Right ventricle myocardium inferior (tissue), 1 donor: ENCODE data around the gene NPR3. TPM values are rescaled to one million over a fixed set of nuclear protein-coding genes. Genes with fewer than 3 reads are reported as not detected.

ENCODE experiments used
- ATAC-seq: fragments of 200-7000 bp; cut with Tn5 transposase; one replicate; pipeline ENCODE4 v1.9.1; 2020; ENCODE audit warnings: mild to moderate bottlenecking, moderate library complexity
- DNase-seq: peaks from one replicate; pipeline ENCODE4 v3.0.0; 2021; ENCODE audit errors: missing footprints
- intact Hi-C: fragments of 100-400 bp; cut with DNase I; formaldehyde crosslinking; loops from one replicate; pipeline ENCODE4 v1.11.0; 2022
- total RNA-seq: library from RNA; stranded (reverse); fragmentation: NEBNext Ultra II Directional; extraction: Animal tissue kit (Norgen Biotek cat#: 25700); gene quantifications from one replicate; pipeline ENCODE4 v1.2.1, GENCODE V29; 2021
- donor health status: DM: no; HTN: yes; CAD: no; lungs with severe emphysema.

The NPR3 gene
- total RNA-seq, 1 donor from 2014 or later: 10.6 TPM

DNA sequence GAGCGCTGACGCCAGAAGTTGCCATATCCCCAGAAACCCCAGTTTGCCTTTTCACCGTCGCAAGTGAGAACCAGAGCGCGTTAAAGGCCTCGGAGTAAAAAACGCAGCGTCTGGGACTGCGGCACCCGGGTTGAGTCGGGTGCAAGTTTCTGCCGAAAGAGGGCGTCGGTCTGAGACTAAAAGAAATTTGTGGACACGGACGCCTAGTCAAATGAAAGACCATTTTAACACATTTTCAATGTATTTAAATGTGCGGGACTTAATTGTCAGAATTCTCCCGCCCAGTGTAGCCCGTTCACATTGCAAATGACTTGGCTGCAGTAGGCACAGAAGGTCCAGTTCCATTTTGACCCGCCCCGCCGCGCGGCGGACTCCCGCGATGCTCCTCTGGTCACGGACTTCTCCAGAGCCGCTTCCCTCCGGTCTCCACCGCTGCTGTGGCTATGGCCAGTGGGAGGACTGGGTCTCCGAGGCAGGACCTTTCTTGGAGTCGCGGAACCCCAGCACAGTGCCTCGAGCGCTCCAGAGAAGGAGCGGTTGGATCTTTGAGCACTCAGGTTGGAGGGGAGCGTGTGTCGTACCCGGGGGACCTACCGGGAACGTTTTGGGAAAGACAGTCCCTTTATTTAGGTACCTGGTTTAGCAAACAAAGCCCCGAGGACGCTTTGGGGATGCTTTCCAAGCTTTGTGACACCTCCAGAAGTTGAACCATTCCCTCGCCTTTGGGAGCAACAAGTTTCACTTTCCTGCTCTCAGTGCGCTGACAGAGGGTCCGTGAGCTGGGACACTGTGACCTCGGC is 1.2 kb upstream of the NPR3 start:
- ATAC-seq (peak; percentile 68), DNase-seq (peak; percentile 78)
- intact Hi-C loops: loop anchor here (2.0 to 5.0 kb wide), 4 partner anchors 142 to 712 kb away; no protein-coding TSS in a partner anchor

DNA sequence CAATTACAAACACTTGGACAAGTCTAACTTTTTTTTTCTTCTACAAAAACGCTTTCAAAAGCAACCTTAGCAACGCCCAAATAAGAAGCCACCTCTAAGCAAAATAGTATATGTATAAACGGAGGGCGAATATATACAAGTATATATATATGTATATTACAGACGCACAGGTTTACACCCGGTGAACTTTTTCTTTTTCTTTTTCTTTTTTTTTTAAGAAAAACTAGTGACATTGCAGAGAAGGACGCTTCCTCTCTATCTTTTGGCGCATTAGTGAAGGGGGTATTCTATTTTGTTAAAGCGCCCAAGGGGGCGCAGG is 200 bp downstream of the NPR3 start:
- intact Hi-C loops: loop anchor here (5.0 kb wide), 3 partner anchors 141 to 711 kb away; no protein-coding TSS in a partner anchor
- ATAC-seq (no peak), DNase-seq (no peak)

DNA sequence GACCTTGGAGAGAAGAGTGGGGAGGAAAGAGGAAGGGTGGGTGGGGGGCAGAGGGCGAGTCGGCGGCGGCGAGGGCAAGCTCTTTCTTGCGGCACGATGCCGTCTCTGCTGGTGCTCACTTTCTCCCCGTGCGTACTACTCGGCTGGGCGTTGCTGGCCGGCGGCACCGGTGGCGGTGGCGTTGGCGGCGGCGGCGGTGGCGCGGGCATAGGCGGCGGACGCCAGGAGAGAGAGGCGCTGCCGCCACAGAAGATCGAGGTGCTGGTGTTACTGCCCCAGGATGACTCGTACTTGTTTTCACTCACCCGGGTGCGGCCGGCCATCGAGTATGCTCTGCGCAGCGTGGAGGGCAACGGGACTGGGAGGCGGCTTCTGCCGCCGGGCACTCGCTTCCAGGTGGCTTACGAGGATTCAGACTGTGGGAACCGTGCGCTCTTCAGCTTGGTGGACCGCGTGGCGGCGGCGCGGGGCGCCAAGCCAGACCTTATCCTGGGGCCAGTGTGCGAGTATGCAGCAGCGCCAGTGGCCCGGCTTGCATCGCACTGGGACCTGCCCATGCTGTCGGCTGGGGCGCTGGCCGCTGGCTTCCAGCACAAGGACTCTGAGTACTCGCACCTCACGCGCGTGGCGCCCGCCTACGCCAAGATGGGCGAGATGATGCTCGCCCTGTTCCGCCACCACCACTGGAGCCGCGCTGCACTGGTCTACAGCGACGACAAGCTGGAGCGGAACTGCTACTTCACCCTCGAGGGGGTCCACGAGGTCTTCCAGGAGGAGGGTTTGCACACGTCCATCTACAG is 760 bp downstream of the NPR3 start:
- intact Hi-C loops: loop anchor here (5.0 kb wide), 3 partner anchors 140 to 710 kb away; no protein-coding TSS in a partner anchor
- DNase-seq (no peak), ATAC-seq (peak; percentile 15)

DNA sequence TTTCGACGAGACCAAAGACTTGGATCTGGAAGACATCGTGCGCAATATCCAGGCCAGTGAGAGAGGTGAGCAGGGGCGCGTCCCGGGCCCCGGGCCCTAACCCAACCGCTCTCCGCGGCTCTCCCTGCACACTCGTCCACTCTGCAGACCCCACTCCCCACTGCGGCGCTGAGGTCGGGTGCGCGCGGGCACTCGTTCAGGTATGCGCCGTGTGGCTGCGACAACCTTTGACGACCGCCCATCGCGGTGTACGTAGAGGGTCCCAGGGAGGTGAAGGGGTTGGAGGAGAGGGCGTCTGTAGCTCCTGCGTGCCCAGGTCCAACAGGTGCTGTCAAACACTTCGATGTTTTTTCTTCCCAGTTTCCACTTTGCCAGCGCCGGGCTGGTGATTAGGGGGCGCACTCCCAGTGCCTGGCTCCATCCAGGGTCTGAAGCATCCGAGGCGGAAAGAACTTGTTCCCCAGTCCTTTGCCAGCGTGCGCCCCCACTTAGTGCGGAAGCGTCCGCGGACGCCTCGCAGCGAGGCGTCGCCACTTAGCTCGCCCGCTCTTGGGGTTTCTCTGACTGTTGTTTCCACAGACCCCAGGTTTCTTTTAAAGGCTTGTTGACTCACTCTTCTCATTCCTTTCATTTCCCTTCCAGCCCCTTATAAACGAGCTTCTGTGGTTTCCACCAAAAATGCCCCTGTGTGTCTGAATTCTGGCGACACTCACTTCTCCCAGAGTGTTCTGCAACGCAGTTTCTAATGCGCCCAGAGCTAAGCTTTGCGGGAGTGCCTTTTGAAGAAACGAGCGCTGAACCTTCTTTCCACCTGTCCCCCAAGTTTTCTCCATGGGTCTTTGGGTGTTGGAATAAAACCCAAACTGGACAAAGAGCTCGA is 1.6 kb downstream of the NPR3 start:
- intact Hi-C loops: loop anchor here (5.0 kb wide), 3 partner anchors 140 to 710 kb away; no protein-coding TSS in a partner anchor
- no peak for DNase-seq
- no peak for ATAC-seq

DNA sequence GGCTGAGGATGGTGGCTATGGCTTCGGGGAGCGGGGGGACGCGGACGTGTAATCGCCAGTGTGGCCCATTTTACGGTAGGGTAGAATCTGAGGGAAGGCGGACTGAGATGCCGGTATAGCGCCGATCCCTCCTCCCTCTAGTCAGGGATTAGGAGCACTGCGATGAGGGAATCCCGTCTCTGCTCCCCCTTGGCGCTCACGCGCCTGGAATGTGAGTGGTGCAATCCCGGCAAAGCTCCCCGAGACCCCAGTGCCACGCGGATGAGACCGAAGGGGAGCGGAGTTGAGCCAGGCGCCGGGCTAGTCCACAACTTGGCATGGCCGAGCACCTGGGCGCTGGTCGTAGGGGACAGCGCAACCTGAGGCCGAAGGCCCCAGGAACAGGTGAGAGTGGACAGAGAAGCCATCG is 2.2 kb downstream of the NPR3 start:
- intact Hi-C loops: loop anchor here (5.0 kb wide), 3 partner anchors 139 to 709 kb away; no protein-coding TSS in a partner anchor
- ATAC-seq (no peak), DNase-seq (no peak)

DNA sequence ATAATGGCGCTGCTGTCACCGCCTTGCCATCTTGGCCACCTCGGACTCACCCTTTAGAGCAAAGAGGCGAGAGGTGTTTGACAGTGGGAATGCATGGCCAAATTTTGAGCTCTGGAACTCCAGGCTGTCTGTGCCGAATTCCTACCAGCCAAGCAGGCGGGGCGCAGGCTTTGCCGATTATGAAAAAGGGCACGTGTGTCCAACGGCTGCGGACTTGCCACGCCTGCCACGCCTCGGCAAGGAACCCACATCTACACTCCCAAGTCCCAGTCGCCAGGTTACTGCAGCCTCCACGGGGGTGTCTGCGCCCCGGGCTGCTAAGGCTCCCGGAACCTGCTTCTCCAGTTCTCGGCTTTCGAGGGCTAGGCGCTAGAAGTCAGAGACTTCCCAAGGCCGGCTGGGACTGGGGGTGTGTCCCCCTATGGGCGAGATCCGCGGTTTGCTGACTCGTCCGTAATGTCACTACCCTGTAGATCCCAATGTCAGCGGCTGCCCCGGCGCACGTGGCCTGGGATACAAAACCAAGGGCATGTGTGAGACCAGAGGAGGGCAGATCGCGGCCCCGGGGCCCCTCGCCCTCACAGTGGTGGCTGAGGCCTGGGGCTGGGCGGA is 2.8 kb downstream of the NPR3 start:
- no peak for ATAC-seq
- intact Hi-C loops: loop anchor here (5.0 kb wide), 3 partner anchors 138 to 708 kb away; no protein-coding TSS in a partner anchor

DNA sequence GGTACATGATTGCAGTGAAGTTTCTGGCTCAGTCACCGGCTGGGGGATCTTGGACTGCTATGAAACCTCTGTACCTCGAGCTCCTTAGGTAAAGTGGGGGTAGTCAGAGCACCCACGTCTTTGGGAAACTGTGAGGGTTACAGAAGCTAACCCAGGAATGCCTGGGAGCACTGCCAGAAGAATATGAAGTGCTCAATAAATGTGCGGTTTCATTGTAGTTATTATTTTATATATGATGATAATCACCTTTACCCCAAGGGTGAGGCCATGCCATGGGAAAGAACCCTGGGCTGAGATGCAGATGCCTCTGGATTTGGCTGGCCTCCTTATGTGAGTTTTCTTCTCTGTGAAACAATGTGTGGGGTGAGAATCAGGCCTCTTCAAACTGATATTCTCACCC is 3.7 kb downstream of the NPR3 start:
- ATAC-seq: no peak
- intact Hi-C loops: loop anchor here (5.0 kb wide), 3 partner anchors 137 to 707 kb away; no protein-coding TSS in a partner anchor
- DNase-seq: no peak

More for the DNA sequence above, 2.8 kb downstream of the NPR3 start:
- no peak for DNase-seq

DNA sequence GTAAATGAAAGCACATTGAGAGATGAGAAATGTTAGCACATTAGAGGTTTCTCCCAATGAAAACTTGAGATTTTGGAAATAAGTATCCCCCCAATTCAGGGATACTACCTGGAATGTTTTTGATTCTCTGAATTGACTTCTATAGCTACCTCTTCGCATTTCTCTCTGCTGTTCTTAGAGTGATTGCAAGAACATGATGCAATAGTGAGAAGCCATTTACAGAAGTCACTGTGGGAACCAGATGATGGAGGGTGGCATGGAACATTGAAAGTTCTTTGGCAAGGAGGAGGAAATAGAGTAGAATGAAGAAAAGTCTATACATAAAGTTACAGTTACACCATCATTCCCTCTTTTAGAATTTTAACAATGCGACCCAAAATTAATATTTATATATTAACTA is 9.2 kb downstream of the NPR3 start:
- DNase-seq: no peak
- intact Hi-C loops: no loop called here
- ATAC-seq: no peak

DNA sequence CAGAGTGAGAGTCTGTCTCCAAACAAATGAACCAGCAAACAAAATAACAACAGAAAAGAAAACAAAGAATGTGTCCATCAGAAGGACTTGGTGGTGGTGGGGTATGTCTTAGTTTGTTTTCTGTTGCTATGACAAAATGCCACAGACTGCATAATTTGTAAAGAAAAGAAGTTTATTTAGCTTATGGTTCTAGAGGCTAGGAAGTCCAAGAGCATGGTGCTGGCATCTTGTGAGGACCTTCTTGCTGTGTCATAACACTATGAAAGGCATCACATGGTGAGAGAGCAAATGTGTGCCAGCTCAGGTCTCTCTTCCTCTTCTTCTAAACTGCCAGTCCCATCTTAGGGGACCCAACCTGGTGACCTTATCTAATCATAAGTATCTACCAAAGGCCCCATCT is 10.5 kb downstream of the NPR3 start:
- no peak for ATAC-seq
- intact Hi-C loops: no loop called here

DNA sequence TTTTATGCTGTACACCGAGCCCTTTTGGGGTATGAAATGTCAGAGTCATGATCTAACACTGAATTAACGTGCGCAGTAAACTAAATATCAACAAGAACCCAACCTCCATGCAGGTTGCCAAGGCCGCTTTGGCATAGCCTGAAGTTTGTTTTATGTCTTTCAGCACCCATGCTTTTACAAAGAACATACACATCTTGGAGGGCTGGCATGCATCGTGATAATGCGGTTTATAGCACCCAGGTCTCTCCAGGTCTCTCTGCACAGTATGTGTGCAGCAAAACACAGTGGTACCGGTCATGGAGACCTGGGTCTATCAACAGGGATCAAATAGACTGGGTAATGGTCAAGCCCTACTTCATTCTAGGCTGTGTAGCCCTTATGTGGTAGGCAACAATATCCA is 11.8 kb downstream of the NPR3 start:
- intact Hi-C loops: no loop called here
- ATAC-seq: peak; percentile 50
- no peak for DNase-seq

More for the DNA sequence above, 10.5 kb downstream of the NPR3 start:
- no peak for DNase-seq

DNA sequence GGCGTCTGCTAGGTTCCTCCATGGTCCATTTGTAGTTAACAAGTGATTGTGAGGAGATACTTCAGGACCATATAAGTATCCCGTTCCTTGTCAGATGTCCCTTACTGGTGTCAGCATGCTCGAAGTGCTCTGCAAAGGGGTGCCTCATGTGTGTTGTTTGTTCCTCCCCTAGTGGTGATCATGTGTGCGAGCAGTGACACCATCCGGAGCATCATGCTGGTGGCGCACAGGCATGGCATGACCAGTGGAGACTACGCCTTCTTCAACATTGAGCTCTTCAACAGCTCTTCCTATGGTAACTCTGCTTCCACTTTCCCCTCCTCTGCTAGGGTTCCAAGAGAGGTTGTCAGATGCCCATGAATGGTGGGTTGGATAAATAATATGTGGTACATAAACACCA is 13.4 kb downstream of the NPR3 start:
- DNase-seq (no peak), ATAC-seq (no peak)
- intact Hi-C loops: no loop called here

DNA sequence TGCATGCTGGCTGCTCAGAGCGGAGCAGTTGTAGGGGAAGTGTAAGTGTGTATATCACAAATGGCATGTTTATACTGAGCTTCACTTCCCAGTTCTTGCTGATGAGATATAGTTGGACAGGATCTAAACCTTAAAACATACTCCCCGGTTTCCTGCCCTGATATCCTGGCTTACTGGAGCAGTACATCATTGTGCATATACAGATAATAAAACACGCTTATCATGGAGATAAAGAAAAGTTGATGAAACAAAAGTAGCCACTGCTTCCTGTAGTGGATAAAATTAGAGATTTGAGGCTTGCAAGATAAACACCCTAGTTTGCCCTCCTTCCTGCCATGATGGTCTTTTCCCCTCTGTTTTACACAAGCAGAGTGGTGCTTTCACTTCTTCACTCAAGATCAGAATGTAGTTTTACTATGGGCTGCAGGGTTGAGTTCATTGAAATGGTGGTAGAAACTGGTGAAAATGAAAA is 15.0 kb downstream of the NPR3 start:
- intact Hi-C loops: no loop called here
- ATAC-seq (no peak), DNase-seq (no peak)

DNA sequence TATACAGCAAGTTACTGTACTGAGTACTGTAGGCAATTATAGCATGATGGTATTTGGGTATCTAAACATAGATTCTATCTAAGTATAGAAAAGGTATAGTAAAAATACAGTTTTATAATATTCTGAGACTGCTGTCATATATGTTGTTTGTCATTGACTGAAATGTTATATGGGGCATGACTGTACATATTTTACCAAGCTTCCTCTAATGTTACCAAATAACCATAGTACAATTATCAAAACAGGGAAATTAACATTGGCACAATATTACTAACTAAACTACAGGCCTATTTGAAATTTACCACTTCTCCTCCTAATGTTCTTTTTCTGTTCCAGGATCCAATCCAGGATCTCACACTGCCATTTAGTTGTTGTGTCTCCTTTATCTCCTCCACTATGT is 18.5 kb downstream of the NPR3 start:
- DNase-seq: no peak
- no peak for ATAC-seq
- intact Hi-C loops: no loop called here

DNA sequence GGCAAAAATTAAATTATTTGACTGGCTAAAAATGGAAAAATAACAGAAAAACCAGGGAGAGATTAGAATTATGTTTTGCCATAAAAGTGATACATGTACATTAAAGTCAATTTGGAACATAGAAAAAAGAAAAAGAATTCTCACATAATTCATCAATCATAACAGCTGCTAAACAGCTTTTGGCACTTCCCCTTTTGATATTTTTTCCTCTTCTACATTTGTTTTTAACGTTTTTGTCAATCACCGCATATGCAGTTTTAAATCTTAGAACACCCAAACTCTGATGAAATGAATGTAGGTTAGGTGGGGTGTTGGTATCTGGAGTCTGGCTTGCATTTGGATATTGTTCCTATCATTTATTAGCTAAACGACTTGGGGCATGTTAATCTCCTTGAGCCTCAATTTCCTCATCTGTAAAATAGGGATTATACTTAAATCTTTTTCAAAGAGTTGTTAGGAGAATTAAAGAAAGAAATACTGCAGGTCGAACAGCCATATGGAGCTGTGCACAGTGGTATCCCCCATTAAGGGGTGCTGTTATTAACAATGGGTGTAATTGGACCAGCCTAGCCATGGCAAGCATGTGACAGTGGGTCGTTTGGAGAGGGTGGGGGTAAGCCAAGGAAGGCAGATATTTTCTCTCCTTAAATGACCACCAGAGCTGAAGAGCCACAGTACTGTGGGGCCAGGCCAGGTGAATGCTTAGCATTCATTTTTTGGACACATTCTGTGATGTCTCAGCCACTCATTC is 22.6 kb downstream of the NPR3 start:
- no peak for ATAC-seq
- intact Hi-C loops: no loop called here

DNA sequence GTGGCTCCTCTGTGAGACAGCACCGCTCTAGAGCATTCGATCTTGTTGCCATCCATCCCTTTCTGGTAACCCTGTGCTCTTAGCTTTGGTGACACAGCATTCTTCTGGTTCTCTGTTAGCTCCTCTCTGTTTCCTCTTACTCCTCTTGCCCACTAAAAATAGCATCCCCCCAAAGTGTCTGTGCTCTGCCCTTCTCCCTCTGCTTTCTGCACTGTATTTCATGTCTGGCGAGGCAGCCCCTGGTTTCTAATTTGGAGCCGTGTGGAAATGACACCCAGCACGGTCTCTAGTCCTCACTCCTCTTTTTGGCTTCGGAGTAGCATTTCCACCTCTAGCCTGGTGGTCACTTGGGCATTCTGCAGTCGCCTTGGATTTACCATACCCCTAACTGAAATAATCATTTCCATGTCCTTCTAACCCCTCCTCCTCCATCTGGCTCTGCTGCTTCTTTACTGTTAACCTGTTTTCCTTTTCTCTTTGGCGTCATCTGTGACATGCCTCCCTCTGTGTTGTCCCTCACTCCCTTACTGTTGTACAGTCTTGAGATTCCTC is 23.8 kb downstream of the NPR3 start:
- DNase-seq: no peak
- no peak for ATAC-seq
- intact Hi-C loops: no loop called here

More for the DNA sequence above, 22.6 kb downstream of the NPR3 start:
- DNase-seq: no peak

DNA sequence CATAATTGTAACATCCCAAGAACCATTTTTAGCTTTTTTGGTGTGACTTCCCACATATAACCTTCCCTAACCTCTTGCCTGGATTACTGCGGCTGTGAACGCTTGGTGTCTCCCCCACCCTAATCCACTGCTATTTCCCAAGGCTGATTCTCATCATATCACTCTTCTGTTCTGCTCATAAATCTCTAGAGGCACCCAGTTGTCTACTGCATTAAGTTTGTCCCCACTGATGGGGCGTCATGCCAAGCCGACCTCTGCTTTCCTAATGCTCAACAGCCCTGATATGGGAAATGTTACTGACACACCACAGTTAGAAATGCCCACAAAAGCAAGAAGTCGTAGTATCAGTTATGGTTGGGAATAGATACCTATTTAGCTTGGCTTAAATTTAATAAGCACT is 24.4 kb downstream of the NPR3 start:
- intact Hi-C loops: no loop called here
- DNase-seq (no peak), ATAC-seq (no peak)

DNA sequence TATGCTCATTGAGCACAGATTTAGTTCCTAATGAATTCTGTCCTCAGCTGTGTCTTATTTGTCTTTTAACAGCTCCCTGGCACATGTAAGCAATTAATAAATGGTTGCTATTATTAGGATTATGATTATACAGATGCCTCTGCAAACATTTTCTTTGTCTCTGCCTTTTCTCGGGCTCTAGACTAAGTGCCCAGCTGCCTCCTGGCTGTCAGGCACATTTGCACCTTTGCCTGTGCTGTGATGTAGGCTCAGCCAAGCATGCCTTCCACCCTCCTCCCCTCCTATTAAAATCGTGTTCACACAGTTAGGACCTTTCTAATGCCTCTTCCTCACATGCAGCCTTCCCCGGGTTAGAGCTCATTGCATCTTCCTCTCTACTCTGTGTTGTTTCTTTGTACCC is 25.7 kb downstream of the NPR3 start:
- ATAC-seq (no peak), DNase-seq (no peak)
- intact Hi-C loops: no loop called here
